Choroid plexus epithelial cell (primary cell): Measurements from ENCODE around the gene ISCA2.
A peak's percentile ranks its signal among the peaks of the same experiment; 100 is the strongest.

Experiments
- DNase-seq: peaks from one replicate; pipeline ENCODE4 v3.0.0-alpha.2; 2010; ENCODE audit warnings: low read depth
- H3K4me3 ChIP-seq: 2 replicates; pipeline ENCODE4 v1.5.1; 2011; ENCODE audit warnings: low read depth, mild to moderate bottlenecking, control low read depth, low read length, moderate library complexity
- TF ChIP-seq, protein P1 (sequence below): conservative IDR thresholded peaks from 2 replicates; pipeline ENCODE4 v1.5.1; 2011; ENCODE audit warnings: low read depth, mild to moderate bottlenecking, control low read depth, inconsistent platforms, low read length, moderate library complexity

Gene ISCA2

GRCh38 chr14:74521756-74522155 lies 28.2 kb downstream of the ISCA2 start:
- no peak overlapping the region for H3K4me3 ChIP-seq
- DNase-seq: no peak
- TF ChIP-seq, protein P1, sequence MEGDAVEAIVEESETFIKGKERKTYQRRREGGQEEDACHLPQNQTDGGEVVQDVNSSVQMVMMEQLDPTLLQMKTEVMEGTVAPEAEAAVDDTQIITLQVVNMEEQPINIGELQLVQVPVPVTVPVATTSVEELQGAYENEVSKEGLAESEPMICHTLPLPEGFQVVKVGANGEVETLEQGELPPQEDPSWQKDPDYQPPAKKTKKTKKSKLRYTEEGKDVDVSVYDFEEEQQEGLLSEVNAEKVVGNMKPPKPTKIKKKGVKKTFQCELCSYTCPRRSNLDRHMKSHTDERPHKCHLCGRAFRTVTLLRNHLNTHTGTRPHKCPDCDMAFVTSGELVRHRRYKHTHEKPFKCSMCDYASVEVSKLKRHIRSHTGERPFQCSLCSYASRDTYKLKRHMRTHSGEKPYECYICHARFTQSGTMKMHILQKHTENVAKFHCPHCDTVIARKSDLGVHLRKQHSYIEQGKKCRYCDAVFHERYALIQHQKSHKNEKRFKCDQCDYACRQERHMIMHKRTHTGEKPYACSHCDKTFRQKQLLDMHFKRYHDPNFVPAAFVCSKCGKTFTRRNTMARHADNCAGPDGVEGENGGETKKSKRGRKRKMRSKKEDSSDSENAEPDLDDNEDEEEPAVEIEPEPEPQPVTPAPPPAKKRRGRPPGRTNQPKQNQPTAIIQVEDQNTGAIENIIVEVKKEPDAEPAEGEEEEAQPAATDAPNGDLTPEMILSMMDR: no peak

DNA sequence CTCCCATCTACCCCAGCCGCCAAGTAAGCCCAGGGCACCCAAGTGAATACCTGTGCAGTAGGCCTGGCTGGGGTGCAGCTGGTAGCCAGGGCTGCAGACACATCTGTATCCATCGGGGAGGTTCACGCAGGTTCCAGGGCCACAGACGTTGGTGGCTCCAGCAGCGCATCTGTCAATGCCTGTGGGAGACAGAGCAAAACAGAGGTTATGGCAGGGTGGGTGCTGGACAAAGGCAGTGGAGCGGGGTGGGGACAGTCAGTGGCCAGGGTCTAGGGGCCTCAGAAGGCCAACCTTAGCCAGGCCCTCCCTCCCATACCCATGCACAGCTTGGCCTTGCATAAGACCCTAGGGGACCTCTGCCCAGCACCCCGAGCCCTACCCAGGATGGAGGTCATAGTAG lies 29.2 kb downstream of the ISCA2 start:
- DNase-seq: no peak
- no peak overlapping the region for H3K4me3 ChIP-seq
- TF ChIP-seq, protein P1: no peak

DNA sequence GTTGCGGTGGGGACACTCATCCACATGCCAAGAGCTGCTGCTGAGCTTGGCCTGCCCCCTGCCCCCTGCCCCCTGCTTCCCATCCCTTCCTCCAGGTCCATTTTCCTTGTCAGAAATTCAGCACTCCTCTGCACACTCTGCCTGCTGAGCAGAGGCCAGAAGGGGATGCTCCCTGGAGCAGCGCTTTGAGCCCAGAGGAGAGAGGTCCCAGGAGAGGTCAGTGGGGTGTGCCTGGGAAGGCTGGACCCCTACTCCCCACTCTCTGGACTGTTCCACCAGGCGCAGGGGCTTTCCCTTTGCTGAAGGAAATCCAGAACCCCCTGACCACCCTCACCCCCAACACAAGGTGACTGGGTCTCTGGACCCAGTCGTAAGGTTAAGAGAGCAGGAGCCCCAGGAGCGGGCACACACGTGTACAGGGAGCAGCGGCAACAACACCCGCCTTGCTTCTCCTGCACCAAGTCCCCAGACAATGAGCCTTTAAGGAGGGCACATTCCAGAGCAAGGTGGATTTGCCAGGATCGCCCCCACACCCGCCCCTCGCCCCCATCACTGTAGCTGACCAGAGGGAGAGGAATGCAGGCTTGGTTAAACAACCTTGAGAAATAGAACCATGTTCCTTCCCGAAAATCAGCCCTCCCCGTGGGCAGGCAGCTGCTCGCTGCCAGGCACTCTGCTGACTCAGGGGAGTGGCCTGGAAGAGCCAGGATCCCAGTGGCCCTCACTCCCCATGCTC lies 30.7 kb downstream of the ISCA2 start:
- DNase-seq: peak; percentile 37
- no peak overlapping the region for H3K4me3 ChIP-seq
- TF ChIP-seq, protein P1: no peak

DNA sequence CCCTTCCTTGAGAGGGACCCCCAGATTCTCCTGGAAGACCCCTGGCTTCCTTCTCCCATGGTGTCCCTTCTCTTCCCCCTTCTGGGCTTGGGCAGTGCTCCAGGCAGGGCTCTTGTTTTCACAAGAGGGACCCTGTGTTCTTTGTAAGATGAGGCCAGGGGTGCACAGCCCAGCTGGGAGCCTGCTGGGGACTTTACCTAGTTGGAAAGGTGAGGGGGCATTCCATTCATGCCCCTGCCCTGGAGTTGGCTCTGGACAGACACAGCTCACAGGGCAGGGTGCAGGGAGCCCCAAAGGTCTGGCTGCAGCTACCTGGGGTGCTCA lies 31.2 kb downstream of the ISCA2 start:
- no peak overlapping the region for H3K4me3 ChIP-seq
- TF ChIP-seq, protein P1: no peak

GRCh38 chr14:74525361-74525851 lies 31.8 kb downstream of the ISCA2 start:
- H3K4me3 ChIP-seq: no peak overlapping the region
- peak; percentile 13 for DNase-seq
- TF ChIP-seq, protein P1: no peak

More for the DNA sequence above, 31.2 kb downstream of the ISCA2 start:
- DNase-seq: no peak

DNA sequence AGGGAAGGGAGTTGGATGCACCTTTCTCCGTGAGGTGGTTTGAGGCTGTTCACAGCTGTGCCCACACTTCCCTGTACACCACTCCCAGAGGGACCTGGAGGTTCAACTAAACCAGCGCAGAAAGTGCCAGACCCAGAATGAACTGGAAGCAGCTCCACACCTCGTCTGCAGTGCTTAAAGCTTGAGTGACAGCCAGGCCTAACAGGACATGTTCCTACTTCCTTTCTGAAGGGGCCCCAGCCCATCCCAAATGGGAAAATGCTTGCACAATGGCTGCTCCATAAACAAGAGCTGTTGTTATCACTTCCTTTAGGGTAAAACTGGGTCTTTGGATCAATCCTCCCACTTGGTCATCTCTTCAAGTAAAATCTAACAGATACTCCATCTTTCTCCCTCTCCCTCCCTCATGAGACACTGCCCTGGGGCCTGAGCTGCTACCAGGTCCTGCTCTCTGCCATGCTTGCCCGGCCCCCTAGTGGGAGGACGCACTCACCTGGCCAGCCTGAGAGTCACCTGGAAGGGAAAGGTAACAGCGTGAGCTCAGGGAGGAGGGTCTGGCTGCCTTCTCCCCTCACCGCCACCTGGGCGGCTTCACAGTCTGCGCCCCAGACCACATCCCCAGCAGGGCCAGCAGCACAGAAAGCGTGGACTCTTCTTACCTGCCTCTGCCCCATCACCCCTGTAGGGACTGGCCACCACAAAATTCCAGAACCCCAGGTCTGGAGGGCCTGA lies 33.5 kb downstream of the ISCA2 start:
- H3K4me3 ChIP-seq: no peak overlapping the region
- TF ChIP-seq, protein P1: no peak
- DNase-seq: no peak
